Caco-2 (cell line): ENCODE data around the gene ATP8A2. TPM values are rescaled to one million over a fixed set of nuclear protein-coding genes. Genes with fewer than 3 reads are reported as not detected.

ENCODE experiments used
- BruUV-seq: library from RNA; stranded (reverse); fragments of 400-500 nt; replicated peaks from 2 replicates; lab custom pipeline; 2021; lab: Mats Ljungman, UMichigan
- CTCF ChIA-PET: fragments of 300-600 bp; sonication (Branson Sonifier 250); formaldehyde crosslinking; loops from one replicate; lab custom pipeline; 2022; ENCODE audit warnings: antibody characterized with exemption; lab: Charles Lee
- POLR2A ChIA-PET: fragments of 300-600 bp; sonication (Branson Sonifier 250); formaldehyde crosslinking; loops from one replicate; lab custom pipeline; 2022; ENCODE audit warnings: antibody characterized with exemption; lab: Charles Lee
- DNase-seq, 2 experiments: peaks; one replicate each; pipeline versions ENCODE4 v3.0.0 to v3.0.0-alpha.2; 2020 to 2022
- H3K27me3 ChIP-seq: replicated peaks from 2 replicates; pipeline ENCODE4 v1.6.0; 2011; ENCODE audit warnings: low read length; ENCODE audit not compliant: control insufficient read depth, insufficient read depth
- H3K36me3 ChIP-seq: 2 replicates; pipeline ENCODE4 v1.5.1; 2011; ENCODE audit warnings: low read length; ENCODE audit not compliant: control insufficient read depth, insufficient read depth
- H3K4me1 ChIP-seq: fragments of 250-450 bp; sonication (Bioruptor Pico); 2 replicates; pipeline ENCODE4 v1.5.1; 2020; ENCODE audit warnings: mild to moderate bottlenecking
- H3K4me3 ChIP-seq: 2 replicates; pipeline ENCODE4 v1.5.1; 2011; ENCODE audit warnings: low read depth, mild to moderate bottlenecking, control low read depth, low read length
- H3K9me3 ChIP-seq: fragments of 250-450 bp; sonication (Bioruptor Pico); 2 replicates; pipeline ENCODE4 v1.5.1; 2020; ENCODE audit warnings: mild to moderate bottlenecking, moderate library complexity
- H3K27ac Mint-ChIP-seq: one replicate; pipeline ENCODE4 v1.8.0; 2022; ENCODE audit warnings: mixed read lengths; ENCODE audit not compliant: unreplicated experiment
- H3K27me3 Mint-ChIP-seq: one replicate; pipeline ENCODE4 v1.8.0; 2022; ENCODE audit warnings: mixed read lengths; ENCODE audit not compliant: insufficient read depth, unreplicated experiment
- H3K36me3 Mint-ChIP-seq: one replicate; pipeline ENCODE4 v1.8.0; 2022; ENCODE audit warnings: mild to moderate bottlenecking, mixed read lengths; ENCODE audit not compliant: insufficient read depth, unreplicated experiment
- H3K4me1 Mint-ChIP-seq: one replicate; pipeline ENCODE4 v1.8.0; 2022; ENCODE audit warnings: low read depth, mixed read lengths; ENCODE audit not compliant: unreplicated experiment
- H3K4me3 Mint-ChIP-seq: one replicate; pipeline ENCODE4 v1.8.0; 2022; ENCODE audit warnings: mild to moderate bottlenecking, moderate library complexity, mixed read lengths; ENCODE audit not compliant: unreplicated experiment
- H3K9me3 Mint-ChIP-seq: one replicate; pipeline ENCODE4 v1.8.0; 2022; ENCODE audit warnings: mixed read lengths; ENCODE audit not compliant: unreplicated experiment
- CTCF ChIP-seq, 2 experiments: fragments of 200-600 bp in 1 of 2; IDR thresholded peaks; 1 replicate in 1 of 2; 2 replicates in 1 of 2; pipeline versions ENCODE4 v1.5.1 to v1.8.0; 2011 to 2022; ENCODE audit warnings: antibody characterized with exemption in 1 of 2, control low read depth in 1 of 2, inconsistent platforms in 1 of 2, low read depth in 1 of 2, low read length in 1 of 2, mild to moderate bottlenecking in 1 of 2, moderate library complexity in 1 of 2; ENCODE audit not compliant: insufficient read depth in 1 of 2, severe bottlenecking in 1 of 2, unreplicated experiment in 1 of 2
- intact Hi-C: fragments of 100-400 bp; cut with micrococcal nuclease; formaldehyde crosslinking; loops from one replicate; pipeline ENCODE4 v1.10.0; 2022; ENCODE audit not compliant: unreplicated experiment
- total RNA-seq: library from RNA; stranded (reverse); gene quantifications from 2 replicates; pipeline ENCODE4 v1.2.3, GENCODE V29; 2022

The ATP8A2 gene
- total RNA-seq, 1 experiment from 2014 or later = 0.05 TPM

- TF ChIP-seq CTCF (IDR thresholded peaks at IDR 0.05; ENCODE audit: insufficient read depth in 1 of 2, low read depth in 1 of 2, low read length in 1 of 2, severe bottlenecking in 1 of 2, unreplicated experiment in 1 of 2) = no peak
- POLR2A ChIA-PET = no interaction called here
- Mint-ChIP-seq H3K27ac (no peak overlapping the region), H3K9me3 (no peaks in the 10 kb centered on the region), H3K36me3 (no peaks in the 10 kb centered on the region), H3K4me3 (no peak overlapping the region), H3K4me1 (no peaks in the 10 kb centered on the region), H3K27me3 (peaks cover 36% of the 10 kb centered on the region)
- BruUV-seq = no TSS peak
- Histone ChIP-seq H3K9me3 (no peaks in the 10 kb centered on the region), H3K36me3 (no peaks in the 10 kb centered on the region), H3K27me3 (no peaks in the 10 kb centered on the region; the same call in 1 of the 2 replicates), H3K4me1 (no peaks in the 10 kb centered on the region), H3K4me3 (no peak overlapping the region)
- CTCF ChIA-PET = no interaction called here
- DNase-seq = no peak
- intact Hi-C loops = no loop called here
These were observed 372.4 kb downstream of the ATP8A2 start for GRCh38 chr13:25744178-25744577.

GRCh38 chr13:25746131-25746530, 374.4 kb downstream of the ATP8A2 start:
- no peaks in the 10 kb centered on the region for H3K9me3 Mint-ChIP-seq
- no peaks in the 10 kb centered on the region for H3K4me1 Mint-ChIP-seq
- no peaks in the 10 kb centered on the region for H3K36me3 Mint-ChIP-seq
- no peak for DNase-seq
- no peaks in the 10 kb centered on the region for H3K4me1 ChIP-seq
- intact Hi-C loops = no loop called here
- no peak overlapping the region for H3K27ac Mint-ChIP-seq
- TF ChIP-seq CTCF (IDR thresholded peaks at IDR 0.05; ENCODE audit: insufficient read depth in 1 of 2, low read depth in 1 of 2, low read length in 1 of 2, severe bottlenecking in 1 of 2, unreplicated experiment in 1 of 2) = no peak
- no peaks in the 10 kb centered on the region for H3K36me3 ChIP-seq
- H3K4me3 Mint-ChIP-seq = no peak overlapping the region
- H3K27me3 ChIP-seq = no peaks in the 10 kb centered on the region; the same call in 1 of the 2 replicates
- H3K27me3 Mint-ChIP-seq = peaks cover 31% of the 10 kb centered on the region
- no peak overlapping the region for H3K4me3 ChIP-seq
- ChIA-PET POLR2A (no interaction called here), CTCF (no interaction called here)
- no TSS peak for BruUV-seq
- H3K9me3 ChIP-seq = no peaks in the 10 kb centered on the region

GRCh38 chr13:25752957-25753551, 381.3 kb downstream of the ATP8A2 start:
- Histone ChIP-seq H3K4me1 (no peaks in the 10 kb centered on the region), H3K27me3 (no peaks in the 10 kb centered on the region), H3K4me3 (no peak overlapping the region), H3K9me3 (no peaks in the 10 kb centered on the region), H3K36me3 (no peaks in the 10 kb centered on the region)
- CTCF ChIA-PET = no interaction called here
- Mint-ChIP-seq H3K4me3 (no peak overlapping the region), H3K9me3 (no peaks in the 10 kb centered on the region), H3K27me3 (peaks cover 13% of the 10 kb centered on the region), H3K36me3 (no peaks in the 10 kb centered on the region), H3K27ac (no peak overlapping the region), H3K4me1 (no peaks in the 10 kb centered on the region)
- POLR2A ChIA-PET = no interaction called here
- BruUV-seq = no TSS peak
- no peak for TF ChIP-seq CTCF (IDR thresholded peaks at IDR 0.05; ENCODE audit: insufficient read depth in 1 of 2, low read depth in 1 of 2, low read length in 1 of 2, severe bottlenecking in 1 of 2, unreplicated experiment in 1 of 2)
- DNase-seq = no peak
- intact Hi-C loops = no loop called here
